Left colon (tissue), 2 donors: ENCODE measurements around the gene NOTCH2NLA. TPM values are rescaled to one million over a fixed set of nuclear protein-coding genes. Genes with fewer than 3 reads are reported as not detected.
A peak's percentile ranks its signal among the peaks of the same experiment; 100 is the strongest.
"Not testable (repeated sequence)": the region's sequence is repeated elsewhere in the genome, so short reads cannot be mapped to it uniquely, and the experiment has no call there.

Experiments used
- ATAC-seq: fragments of 200-7000 bp; cut with Tn5 transposase; one replicate; pipeline ENCODE4 v1.9.1; 2020; ENCODE audit warnings: mild to moderate bottlenecking, moderate library complexity
- DNase-seq, 2 donors: peaks; one replicate each; pipeline ENCODE4 v3.0.0-alpha.2; 2020
- intact Hi-C, 2 donors: fragments of 100-400 bp; cut with DNase I in 1 of 2; cut with micrococcal nuclease in 1 of 2; formaldehyde crosslinking; loops; one replicate each; pipeline versions ENCODE4 v1.11.2 to v1.14.0; 2022; cut with DNase I, micrococcal nuclease
- long read RNA-seq: library from polyadenylated mRNA; unstranded; transcript quantifications from one replicate; pipeline ENCODE4 v2.0.0, GENCODE V29; 2021
- total RNA-seq, 2 donors: library from RNA; stranded (reverse); fragmentation: NEBNext Ultra II Directional; extraction: Animal tissue kit (Norgen Biotek cat#: 25700); gene quantifications; one replicate each; pipeline ENCODE4 v1.2.1, GENCODE V29; 2021
- donor health status: DM: no; HTN: no; CAD: no.
- donor health status: DM: yes; HTN: yes; CAD: no.

NOTCH2NLA gene
- total RNA-seq, result 10 to 100 TPM; 32.4 to 36.1 TPM
- long read RNA-seq, transcript NOTCH2NLA-201 (5 exons, 1,874 nt), result major isoform, 8 of 10 reads
- long read RNA-seq, partial matches to known transcripts, result 0 of 10 reads
- long read RNA-seq, other reads (novel, unspliced or antisense), result 2 of 10 reads

DNA sequence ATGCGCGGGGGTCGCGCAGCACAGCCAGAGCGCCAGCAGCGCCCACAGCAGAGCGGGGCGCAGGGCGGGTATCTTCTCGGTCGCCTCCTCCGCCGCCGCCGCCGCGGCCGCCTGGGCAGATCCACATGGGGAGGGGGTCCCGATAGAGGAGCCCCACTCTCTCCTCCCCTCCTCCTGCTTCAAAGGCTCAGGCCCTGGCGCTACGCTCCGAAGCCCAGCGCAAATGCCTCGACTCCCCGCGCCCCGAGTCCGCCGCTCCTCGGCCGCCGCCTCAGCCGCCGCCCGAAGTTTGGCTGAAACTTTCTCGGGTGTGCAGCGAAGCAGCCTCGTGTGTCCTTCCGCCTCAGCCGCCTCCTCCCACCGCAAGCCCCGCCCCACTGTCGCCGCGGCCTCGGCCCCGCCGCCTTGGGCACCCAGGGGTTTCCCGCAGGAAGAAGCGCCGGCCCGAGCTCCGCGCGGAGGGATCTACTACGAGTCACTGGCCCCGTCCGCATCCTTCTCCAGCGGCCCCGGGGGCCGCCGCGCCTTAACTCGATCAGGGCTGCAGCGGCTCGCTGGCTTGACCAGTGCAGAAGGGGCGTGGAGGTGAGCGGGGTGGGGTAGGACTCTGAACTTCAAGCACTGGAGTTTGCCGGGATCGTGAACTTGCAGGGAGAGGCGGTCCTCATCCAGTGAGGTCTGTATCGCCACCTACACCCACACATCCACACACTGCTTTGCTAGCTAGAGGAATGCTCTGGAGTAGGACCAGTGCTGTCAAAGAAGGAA lies at the start of gene NOTCH2NLA:
TSS of gene NOTCH2NLA (minus strand) at position 312 of the 768 bp plus-strand sequence. CDS start 39,684 bp downstream, outside the sequence.
- intact Hi-C loops, result not testable (repeated sequence)

DNA sequence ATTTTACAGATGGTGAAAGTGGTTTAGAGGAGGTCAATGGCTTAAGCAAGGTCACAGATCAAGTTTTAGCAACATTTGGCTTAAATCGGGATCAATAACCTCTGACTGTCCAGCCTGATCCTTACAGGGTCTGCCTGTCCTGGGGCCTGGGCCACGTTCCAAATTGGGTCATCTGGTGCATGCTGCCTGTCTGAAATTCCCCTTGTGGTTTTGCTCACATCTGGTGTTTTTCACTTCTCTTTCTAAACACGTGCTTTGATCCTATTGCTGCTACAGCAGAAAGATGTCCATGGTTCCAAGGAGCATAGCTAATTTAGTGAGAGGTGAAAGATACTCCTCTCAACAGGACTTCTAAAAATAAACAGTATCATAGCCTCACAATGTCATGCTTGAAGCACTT lies 49.5 kb upstream of the NOTCH2NLA start:
- intact Hi-C loops, ATAC-seq, DNase-seq: not testable (repeated sequence)

More for the DNA sequence above, at the start of gene NOTCH2NLA:
- DNase-seq (peak; percentile 27 to 38), ATAC-seq (peak; percentile 75)

DNA sequence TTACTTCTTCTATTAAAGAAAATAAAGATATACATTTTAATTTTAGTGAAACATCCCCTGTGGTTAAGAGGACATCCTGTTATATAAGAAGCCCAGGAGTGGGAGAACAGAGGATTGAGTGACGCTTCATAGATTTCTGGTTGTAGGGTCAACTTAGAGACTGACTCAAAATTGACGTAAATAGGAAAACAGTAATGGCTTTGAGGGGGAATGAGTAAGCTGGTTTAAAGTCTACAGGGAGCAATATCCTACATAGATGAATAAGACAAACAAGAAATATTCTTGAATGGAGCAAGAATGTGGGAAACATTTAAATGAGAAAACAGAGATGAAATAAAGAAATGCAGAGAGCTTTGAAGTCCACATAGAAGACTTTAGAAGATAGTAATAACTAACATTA lies 48.3 kb upstream of the NOTCH2NLA start:
- intact Hi-C loops, DNase-seq, ATAC-seq: not testable (repeated sequence)

DNA sequence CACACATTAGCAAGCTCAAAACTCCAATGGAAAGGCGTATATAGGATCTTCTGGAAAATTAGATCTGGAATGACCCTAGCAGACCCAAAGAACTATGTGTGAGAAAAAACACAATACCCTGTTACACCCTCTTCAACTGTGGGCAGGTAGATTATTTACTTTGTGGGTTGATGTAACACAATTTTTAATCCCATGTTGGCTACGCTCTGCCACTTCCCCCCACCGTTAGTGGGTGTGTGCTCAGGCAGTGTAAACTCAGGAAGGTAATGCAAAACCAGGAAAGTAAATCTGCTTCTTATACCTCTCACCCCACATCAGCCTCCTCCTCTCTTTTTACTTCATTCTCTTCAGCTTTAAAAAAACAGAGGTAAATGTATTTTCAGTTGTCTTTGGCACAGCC lies 45.3 kb upstream of the NOTCH2NLA start:
- ATAC-seq, result peak; percentile 89
- intact Hi-C loops, DNase-seq: not testable (repeated sequence)

DNA sequence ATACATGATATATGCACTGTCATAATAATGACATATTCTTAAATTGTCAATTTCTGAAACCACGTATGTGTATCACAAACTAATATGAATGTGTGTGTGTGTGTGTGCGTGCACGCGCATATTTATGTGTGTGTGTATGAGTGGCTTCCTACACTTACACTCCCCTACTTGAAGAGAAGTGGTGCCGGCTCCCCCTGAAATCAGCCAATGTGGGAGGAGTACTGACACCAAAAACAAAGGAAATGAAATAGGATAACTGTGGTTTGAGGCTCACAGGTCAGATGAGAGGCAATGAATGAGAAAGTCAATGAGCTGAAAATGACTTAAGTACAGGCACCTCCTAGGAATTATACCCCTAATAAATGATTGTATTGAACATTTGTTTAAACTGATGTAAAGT lies 44.4 kb upstream of the NOTCH2NLA start:
- DNase-seq, intact Hi-C loops, ATAC-seq: not testable (repeated sequence)

DNA sequence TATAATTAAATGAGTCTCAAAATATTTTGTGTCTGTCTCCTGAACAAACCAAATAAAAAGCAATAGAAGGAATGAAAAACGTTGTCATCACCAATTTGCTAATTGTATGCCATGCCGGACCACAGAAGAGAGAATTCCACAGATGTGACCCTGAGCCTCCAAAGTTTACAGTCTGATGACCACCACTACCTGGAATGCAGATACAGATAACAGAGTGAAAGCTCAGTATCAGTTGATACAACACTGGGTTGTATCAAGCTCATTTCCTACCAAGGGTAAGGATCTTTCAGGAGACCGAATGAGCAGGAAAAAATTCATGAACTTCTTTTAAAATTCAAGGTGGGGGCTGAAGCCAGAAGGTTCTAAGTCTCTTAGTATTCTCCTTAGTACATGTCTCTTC lies 43.9 kb upstream of the NOTCH2NLA start:
- ATAC-seq, intact Hi-C loops, DNase-seq: not testable (repeated sequence)

DNA sequence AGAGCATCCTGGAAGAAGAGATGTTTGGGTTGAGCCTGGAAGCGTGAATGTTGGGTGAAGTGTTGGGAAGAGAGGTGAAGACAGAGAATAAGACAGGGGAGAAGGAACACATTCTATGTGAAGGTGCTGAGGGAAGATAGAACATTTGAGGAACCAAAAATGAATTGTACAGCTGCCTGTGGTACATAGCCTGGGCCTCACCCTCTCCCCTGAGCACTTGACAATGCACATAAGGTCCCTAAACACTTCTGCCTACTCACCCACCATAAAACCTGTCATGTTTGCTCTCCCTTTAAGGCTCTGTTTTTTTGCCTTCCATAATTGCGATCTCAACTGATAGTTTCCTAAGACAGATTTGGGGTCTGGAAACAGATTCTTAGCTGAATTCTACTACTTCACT lies 43.2 kb upstream of the NOTCH2NLA start:
- ATAC-seq, result peak; percentile 25
- DNase-seq, intact Hi-C loops: not testable (repeated sequence)

DNA sequence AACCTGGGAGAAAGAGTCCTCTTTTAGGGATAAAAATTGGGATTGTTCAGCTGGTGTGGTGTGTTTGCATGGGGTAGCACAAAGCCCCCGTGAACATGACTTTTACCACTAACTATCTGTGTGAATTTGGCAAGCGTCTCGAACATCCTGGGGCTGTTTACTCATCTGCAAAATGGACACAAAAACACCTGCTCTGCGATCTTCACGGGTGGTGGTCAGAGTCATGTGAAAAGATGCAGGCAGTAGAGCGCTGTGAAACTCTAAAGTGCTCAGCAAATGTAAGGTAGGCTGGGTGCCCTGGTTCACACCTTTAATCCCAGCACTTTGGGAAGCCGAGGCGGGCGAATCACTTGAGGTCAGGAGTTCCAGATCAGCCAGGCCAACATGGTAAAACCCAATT lies 41.3 kb upstream of the NOTCH2NLA start:
- DNase-seq, ATAC-seq, intact Hi-C loops: not testable (repeated sequence)

DNA sequence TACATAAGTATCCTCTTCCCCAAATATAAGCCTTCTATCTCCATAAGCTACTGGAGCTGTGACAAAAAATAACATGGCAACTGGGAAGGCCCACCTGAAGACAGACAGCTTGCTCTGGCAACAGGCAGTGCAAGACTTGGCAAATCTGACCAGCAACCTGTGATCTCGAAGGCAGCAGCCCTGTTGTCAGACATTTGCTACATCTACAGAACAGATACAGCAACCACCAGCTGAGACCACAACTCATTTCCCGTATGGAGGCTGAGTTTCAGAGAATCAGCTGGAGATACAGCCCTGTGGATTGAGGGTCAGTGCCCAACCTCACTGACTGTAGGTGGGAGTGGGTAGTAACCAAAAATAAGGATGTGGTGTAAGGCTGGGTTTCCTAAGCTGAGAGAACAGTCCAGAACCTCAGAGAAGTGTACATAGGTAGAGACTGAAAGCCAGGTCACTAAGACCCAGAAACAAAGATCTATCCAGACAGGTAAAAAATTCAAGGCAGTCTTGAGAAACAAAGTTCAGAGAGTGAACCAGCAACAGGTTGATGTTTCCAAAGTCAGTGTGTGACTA lies 37.4 kb upstream of the NOTCH2NLA start:
- DNase-seq, intact Hi-C loops, ATAC-seq: not testable (repeated sequence)

DNA sequence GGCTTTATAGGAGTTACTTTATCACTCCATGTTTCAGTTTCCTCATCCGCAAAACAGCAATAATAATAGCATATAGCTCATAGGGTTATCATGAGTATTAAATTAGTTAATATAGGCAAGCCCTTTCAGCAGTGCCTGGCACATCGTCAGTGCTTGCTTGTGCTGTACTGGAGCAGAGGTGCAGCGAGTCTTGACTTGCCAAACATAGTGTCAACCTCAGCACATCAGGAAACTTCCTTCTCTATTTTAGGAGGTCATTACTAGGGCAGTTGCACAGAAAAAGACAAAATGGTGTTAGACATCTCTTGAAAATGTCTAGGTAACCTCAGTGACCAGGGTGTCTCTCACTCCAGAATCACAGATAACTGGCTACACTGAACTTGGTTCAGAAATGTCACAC lies 35.9 kb upstream of the NOTCH2NLA start:
- intact Hi-C loops, ATAC-seq, DNase-seq: not testable (repeated sequence)

DNA sequence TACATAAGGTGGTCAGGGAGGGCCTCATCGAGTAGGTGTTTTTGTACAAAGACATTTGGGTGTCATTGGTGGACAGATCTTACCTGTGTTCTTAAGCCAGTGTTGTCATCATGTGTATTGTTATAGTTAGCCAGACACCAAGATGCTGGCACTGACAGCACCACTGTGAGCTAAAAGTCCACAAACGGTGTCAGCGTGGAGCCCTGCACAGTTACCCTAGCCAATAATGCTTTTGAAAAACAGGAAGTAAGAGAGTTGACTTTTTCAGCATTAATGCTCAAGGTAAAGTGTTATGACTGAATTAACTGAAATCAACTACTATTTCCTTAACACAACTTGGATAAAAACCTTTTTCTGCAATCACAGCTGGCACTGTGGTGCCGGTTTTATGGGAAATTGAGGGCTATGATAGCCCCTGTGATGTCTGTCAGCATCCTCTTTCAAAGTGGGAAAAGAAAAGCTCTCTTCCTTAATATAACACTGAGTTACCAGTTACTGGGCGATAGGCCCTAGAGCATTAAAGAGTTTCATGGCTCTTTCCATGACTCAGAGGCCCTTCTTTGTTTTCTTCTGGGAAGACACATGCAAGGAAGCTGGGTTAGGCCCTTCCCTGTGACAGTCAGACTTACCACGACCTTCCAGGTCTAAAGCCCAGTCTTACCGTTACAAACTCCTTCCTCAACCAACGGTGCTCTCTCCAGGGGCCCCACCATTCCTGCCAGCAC lies 31.3 kb upstream of the NOTCH2NLA start:
- peak; percentile 28 for ATAC-seq
- DNase-seq, intact Hi-C loops: not testable (repeated sequence)

DNA sequence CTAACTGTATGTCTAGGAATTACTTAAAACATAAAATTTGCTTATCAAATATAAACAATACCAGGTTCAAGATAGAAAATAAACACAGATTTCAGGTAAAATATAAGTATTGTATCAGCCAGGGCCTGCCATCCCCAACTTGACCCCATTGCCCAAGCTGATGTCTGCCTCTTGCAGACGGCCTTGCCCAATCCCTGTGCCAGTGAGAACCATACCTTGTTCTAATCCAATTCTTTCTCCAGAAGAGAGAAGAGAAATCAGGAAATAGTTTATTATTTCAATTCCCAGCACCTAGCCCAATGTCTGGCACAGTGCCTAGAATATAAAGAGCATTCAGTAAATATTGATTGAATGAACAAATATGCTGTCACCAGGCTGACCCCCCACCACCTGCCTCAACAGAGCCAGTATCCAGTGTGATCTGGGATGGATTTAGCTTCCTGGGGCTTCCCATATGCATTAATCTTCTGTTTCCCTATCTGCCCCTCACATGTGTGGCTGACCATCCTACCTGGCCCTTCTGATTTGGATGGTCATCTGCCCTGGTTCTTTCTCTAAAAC lies 29.3 kb upstream of the NOTCH2NLA start:
- intact Hi-C loops, DNase-seq: not testable (repeated sequence)
- peak; percentile 69 for ATAC-seq

DNA sequence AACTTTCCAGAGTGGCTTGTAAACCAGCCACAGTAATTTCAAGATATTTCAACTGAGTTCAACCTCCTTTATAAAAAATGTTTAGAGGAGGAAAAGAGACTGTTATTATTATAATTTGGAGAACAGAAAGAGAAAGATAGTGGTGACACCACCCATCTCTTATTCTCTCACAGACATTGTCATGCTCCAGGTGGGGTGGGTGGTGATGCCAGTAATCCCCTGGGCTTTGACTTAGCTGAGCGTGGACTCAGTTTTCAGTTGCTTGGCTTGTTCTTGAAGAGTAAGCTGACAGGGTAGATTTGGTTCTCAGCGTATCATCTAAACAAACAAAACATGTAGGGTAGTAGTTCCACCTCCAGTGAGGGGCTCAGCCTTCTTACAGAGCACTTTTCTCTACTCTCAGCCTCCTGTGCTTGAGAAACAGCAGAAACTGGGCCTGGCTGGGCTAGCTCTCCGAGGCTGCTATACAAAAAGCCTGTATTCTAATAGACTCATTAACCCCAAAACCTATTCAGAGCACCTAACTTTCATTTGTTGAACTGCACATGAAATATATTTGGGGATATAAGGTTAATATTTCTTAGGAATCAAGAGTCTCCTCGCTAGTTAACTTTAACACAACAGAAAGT lies 25.9 kb upstream of the NOTCH2NLA start:
- ATAC-seq, intact Hi-C loops: not testable (repeated sequence)
- DNase-seq, result peak in 1 of 2 donors; percentile 3

DNA sequence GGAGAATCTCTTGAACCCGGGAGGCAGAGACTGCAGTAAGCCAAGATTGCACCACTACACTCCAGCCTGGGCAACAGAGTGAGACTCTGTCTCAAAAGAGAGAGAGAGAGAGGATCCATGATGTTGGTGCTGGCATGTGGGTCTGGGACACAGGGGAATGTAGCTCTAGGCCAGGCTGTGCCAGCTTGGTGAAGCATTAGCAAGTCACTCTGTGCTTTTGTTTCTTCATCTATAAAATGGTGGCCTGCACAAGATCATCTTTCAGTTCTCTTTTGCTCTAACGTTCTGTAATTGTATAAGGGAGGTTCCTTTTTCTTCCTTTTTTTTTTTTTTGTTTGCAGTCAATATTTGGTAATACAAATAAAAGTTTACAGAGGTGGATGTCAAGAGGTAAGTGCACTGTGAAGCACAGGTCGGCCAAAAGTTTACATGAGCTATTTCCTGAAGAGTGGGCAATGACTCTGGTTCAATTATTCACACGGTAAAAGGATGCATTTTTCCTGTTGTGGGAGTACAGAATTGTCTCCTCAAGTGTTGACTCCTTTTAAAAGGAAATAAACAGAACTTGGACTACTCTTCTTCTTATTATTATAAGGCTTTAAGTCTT lies 24.5 kb upstream of the NOTCH2NLA start:
- DNase-seq, intact Hi-C loops: not testable (repeated sequence)
- ATAC-seq, result peak; percentile 54

DNA sequence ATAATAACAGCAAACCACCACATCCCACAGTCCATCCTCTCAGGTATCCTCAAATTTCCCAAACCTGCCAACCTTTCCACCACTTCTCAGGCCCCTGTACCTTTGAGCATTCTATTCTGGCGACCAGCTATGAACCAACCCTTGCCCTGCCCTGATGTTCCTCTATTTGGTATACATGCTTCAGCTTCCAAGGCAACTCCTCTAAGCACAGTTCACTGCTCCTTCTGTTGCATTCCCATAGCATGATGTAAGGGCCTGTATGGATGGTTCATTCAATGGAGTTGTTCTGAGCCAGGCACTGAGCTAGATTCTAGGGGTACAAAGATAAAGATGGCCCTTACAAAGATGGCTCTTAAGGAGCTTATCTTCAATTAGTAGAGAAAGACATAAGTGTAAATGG lies 22.7 kb upstream of the NOTCH2NLA start:
- intact Hi-C loops, ATAC-seq, DNase-seq: not testable (repeated sequence)

DNA sequence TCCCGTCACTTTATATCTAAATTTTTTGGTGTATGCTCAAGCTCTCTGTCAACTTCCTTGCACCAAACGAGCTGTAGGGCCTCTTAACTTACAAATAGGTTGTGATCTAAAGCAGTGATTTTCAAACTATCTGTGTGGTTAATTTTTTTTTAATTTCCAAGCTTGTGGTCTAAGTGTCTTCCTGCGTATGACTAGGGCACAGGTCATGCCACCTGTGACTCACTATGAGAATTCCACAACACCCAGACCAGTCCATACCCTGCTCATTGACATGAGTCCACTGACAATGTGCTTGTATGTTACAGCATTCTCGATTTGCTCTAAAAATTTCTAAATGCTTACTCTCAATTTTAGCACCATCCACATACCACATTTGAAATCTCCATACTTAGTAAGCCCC lies 19.8 kb upstream of the NOTCH2NLA start:
- intact Hi-C loops, DNase-seq, ATAC-seq: not testable (repeated sequence)

DNA sequence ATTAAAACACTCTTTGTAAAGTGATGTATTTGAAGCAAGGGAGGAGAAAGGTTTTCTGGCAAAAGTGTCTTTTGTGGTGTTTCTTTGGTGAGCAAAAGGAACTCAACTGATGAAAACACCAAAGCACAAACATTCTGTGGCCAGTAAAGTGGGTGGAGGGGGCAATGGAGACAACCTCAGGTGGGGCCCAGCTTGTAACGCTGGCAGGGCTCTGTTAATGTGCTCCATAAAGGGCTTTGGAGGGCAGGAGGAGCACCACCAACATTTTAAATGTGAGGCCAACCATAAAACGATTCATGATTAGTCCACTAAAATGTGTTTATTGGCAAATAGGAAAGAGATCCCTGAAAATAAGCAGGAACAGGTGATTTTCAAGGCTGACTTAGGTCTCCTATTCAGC lies 7.8 kb upstream of the NOTCH2NLA start:
- ATAC-seq, intact Hi-C loops: not testable (repeated sequence)

More for the DNA sequence above, 7.8 kb upstream of the NOTCH2NLA start:
- not testable (repeated sequence) for DNase-seq
